Neuron (in vitro differentiated cells): ENCODE data around the gene NHS.
"Not testable (repeated sequence)": the region's sequence is repeated elsewhere in the genome, so short reads cannot be mapped to it uniquely, and the experiment has no call there.

Experiments used
- H2AFZ ChIP-seq: one replicate; pipeline ENCODE4 v1.6.1; 2013; ENCODE audit warnings: low read depth, mild to moderate bottlenecking, inconsistent platforms, low read length, moderate library complexity
- H3K27me3 ChIP-seq: one replicate; pipeline ENCODE4 v1.6.1; 2013; ENCODE audit warnings: low read length; ENCODE audit not compliant: insufficient read depth
- H3K36me3 ChIP-seq: one replicate; pipeline ENCODE4 v1.6.1; 2013; ENCODE audit warnings: low read length; ENCODE audit not compliant: insufficient read depth
- H3K4me1 ChIP-seq: one replicate; pipeline ENCODE4 v1.6.1; 2013; ENCODE audit warnings: low read length; ENCODE audit not compliant: insufficient read depth
- H3K4me3 ChIP-seq: 2 replicates; pipeline ENCODE4 v1.5.1; 2013; ENCODE audit warnings: mild to moderate bottlenecking, low read length, moderate library complexity
- H3K9me3 ChIP-seq: one replicate; pipeline ENCODE4 v1.6.1; 2013; ENCODE audit warnings: low read length

Gene NHS

GRCh38 chrX:17553469-17553868 lies 178.5 kb downstream of the NHS start:
- no peak overlapping the region for H3K4me3 ChIP-seq
- no peaks in the 10 kb centered on the region for H3K36me3 ChIP-seq

GRCh38 chrX:17553961-17554482 lies 179.0 kb downstream of the NHS start:
- Histone ChIP-seq H3K4me1 (peaks cover 16% of the 10 kb centered on the region), H3K27me3 (no peaks in the 10 kb centered on the region), H3K4me3 (no peak overlapping the region), H3K36me3 (no peaks in the 10 kb centered on the region), H3K9me3 (no peaks in the 10 kb centered on the region), H2AFZ (no peak overlapping the region)

More at GRCh38 chrX:17553469-17553868, 178.5 kb downstream of the NHS start:
- Histone ChIP-seq H2AFZ (no peak overlapping the region), H3K9me3 (no peaks in the 10 kb centered on the region), H3K4me1 (peaks cover 20% of the 10 kb centered on the region), H3K27me3 (no peaks in the 10 kb centered on the region)

GRCh38 chrX:17554914-17555313 lies 179.9 kb downstream of the NHS start:
- no peaks in the 10 kb centered on the region for H3K36me3 ChIP-seq
- H2AFZ ChIP-seq, result no peak overlapping the region
- no peak overlapping the region for H3K4me3 ChIP-seq
- H3K9me3 ChIP-seq, result no peaks in the 10 kb centered on the region
- no peaks in the 10 kb centered on the region for H3K27me3 ChIP-seq
- peaks cover 7% of the 10 kb centered on the region for H3K4me1 ChIP-seq

GRCh38 chrX:17555846-17556245 lies 180.8 kb downstream of the NHS start:
- Histone ChIP-seq H3K27me3 (no peaks in the 10 kb centered on the region), H3K9me3 (no peaks in the 10 kb centered on the region), H2AFZ (no peak overlapping the region), H3K4me3 (no peak overlapping the region), H3K4me1 (no peaks in the 10 kb centered on the region), H3K36me3 (no peaks in the 10 kb centered on the region)

- Histone ChIP-seq H2AFZ (no peak overlapping the region), H3K4me1 (no peaks in the 10 kb centered on the region), H3K4me3 (no peak overlapping the region), H3K9me3 (no peaks in the 10 kb centered on the region), H3K36me3 (no peaks in the 10 kb centered on the region), H3K27me3 (no peaks in the 10 kb centered on the region)
Measured at GRCh38 chrX:17559728-17560379, 184.9 kb downstream of the NHS start.

- H3K4me1 ChIP-seq, result no peaks in the 10 kb centered on the region
- no peaks in the 10 kb centered on the region for H3K36me3 ChIP-seq
- no peak overlapping the region for H3K4me3 ChIP-seq
- H2AFZ ChIP-seq, result no peak overlapping the region
- no peaks in the 10 kb centered on the region for H3K9me3 ChIP-seq
- no peaks in the 10 kb centered on the region for H3K27me3 ChIP-seq
Measured at GRCh38 chrX:17560385-17560784, 185.4 kb downstream of the NHS start.

GRCh38 chrX:17563076-17563475 lies 188.1 kb downstream of the NHS start:
- Histone ChIP-seq H3K4me1 (no peaks in the 10 kb centered on the region), H3K36me3 (no peaks in the 10 kb centered on the region), H3K27me3 (no peaks in the 10 kb centered on the region), H3K4me3 (no peak overlapping the region), H3K9me3 (no peaks in the 10 kb centered on the region), H2AFZ (no peak overlapping the region)

GRCh38 chrX:17563515-17563914 lies 188.5 kb downstream of the NHS start:
- no peak overlapping the region for H3K4me3 ChIP-seq
- H3K4me1 ChIP-seq, result no peaks in the 10 kb centered on the region
- no peaks in the 10 kb centered on the region for H3K27me3 ChIP-seq
- no peaks in the 10 kb centered on the region for H3K9me3 ChIP-seq
- H3K36me3 ChIP-seq, result no peaks in the 10 kb centered on the region
- H2AFZ ChIP-seq, result no peak overlapping the region

- Histone ChIP-seq H3K36me3 (no peaks in the 10 kb centered on the region), H2AFZ (no peak overlapping the region), H3K4me1 (no peaks in the 10 kb centered on the region), H3K27me3 (no peaks in the 10 kb centered on the region), H3K4me3 (no peak overlapping the region), H3K9me3 (no peaks in the 10 kb centered on the region)
Measured at GRCh38 chrX:17564689-17565409, 189.8 kb downstream of the NHS start.

GRCh38 chrX:17566740-17567139 lies 191.7 kb downstream of the NHS start:
- Histone ChIP-seq H3K4me1 (no peaks in the 10 kb centered on the region), H3K9me3 (no peaks in the 10 kb centered on the region), H3K27me3 (no peaks in the 10 kb centered on the region), H3K36me3 (no peaks in the 10 kb centered on the region), H3K4me3 (no peak overlapping the region), H2AFZ (no peak overlapping the region)

- no peaks in the 10 kb centered on the region for H3K4me1 ChIP-seq
- no peak overlapping the region for H3K4me3 ChIP-seq
- no peaks in the 10 kb centered on the region for H3K9me3 ChIP-seq
- no peaks in the 10 kb centered on the region for H3K27me3 ChIP-seq
- H2AFZ ChIP-seq, result no peak overlapping the region
- H3K36me3 ChIP-seq, result no peaks in the 10 kb centered on the region
Measured at GRCh38 chrX:17567187-17567586, 192.2 kb downstream of the NHS start.

GRCh38 chrX:17567821-17568220 lies 192.8 kb downstream of the NHS start:
- Histone ChIP-seq H3K4me3 (no peak overlapping the region), H3K36me3 (no peaks in the 10 kb centered on the region), H3K9me3 (no peaks in the 10 kb centered on the region), H3K27me3 (no peaks in the 10 kb centered on the region), H2AFZ (no peak overlapping the region), H3K4me1 (no peaks in the 10 kb centered on the region)

- H3K9me3 ChIP-seq, H3K4me1 ChIP-seq, H3K36me3 ChIP-seq, H3K4me3 ChIP-seq, H2AFZ ChIP-seq, H3K27me3 ChIP-seq: not testable (repeated sequence)
Measured at GRCh38 chrX:17568804-17569203, 193.8 kb downstream of the NHS start.
